Measurements from ENCODE around the gene UBE3B. TPM values are rescaled to one million over a fixed set of nuclear protein-coding genes. Genes with fewer than 3 reads are reported as not detected.
"Not testable (repeated sequence)": the region's sequence is repeated elsewhere in the genome, so short reads cannot be mapped to it uniquely, and the experiment has no call there.

Gene UBE3B
- polyA plus RNA-seq, 1 donor: 22.3 TPM

- DNase-seq (ENCODE audit: low read depth): not testable (repeated sequence)
These were observed 3.7 kb upstream of the UBE3B start for GRCh38 chr12:109473526-109474270.

GRCh38 chr12:109475121-109475520 lies 2.3 kb upstream of the UBE3B start:
- no peak for DNase-seq (ENCODE audit: low read depth)

GRCh38 chr12:109475993-109476806 lies 1.2 kb upstream of the UBE3B start:
- DNase-seq (ENCODE audit: low read depth): no peak

GRCh38 chr12:109476807-109477184 lies 638 bp upstream of the UBE3B start:
- no peak for DNase-seq (ENCODE audit: low read depth)

GRCh38 chr12:109477963-109478315 lies 505 bp downstream of the UBE3B start:
- no peak for DNase-seq (ENCODE audit: low read depth)

GRCh38 chr12:109479761-109480160 lies 2.3 kb downstream of the UBE3B start:
- no peak for DNase-seq (ENCODE audit: low read depth)

GRCh38 chr12:109480356-109480755 lies 2.9 kb downstream of the UBE3B start:
- DNase-seq (ENCODE audit: low read depth): no peak

GRCh38 chr12:109481863-109482262 lies 4.4 kb downstream of the UBE3B start:
- no peak for DNase-seq (ENCODE audit: low read depth)

GRCh38 chr12:109482491-109482890 lies 5.1 kb downstream of the UBE3B start:
- DNase-seq (ENCODE audit: low read depth): no peak

- DNase-seq (ENCODE audit: low read depth): no peak
These were observed 5.5 kb downstream of the UBE3B start for GRCh38 chr12:109482894-109483293.

- DNase-seq (ENCODE audit: low read depth): no peak
These were observed 5.9 kb downstream of the UBE3B start for GRCh38 chr12:109483346-109483745.

- no peak for DNase-seq (ENCODE audit: low read depth)
These were observed 7.8 kb downstream of the UBE3B start for GRCh38 chr12:109485201-109485600.

GRCh38 chr12:109487181-109488050 lies 10.0 kb downstream of the UBE3B start:
- DNase-seq (ENCODE audit: low read depth): no peak

- no peak for DNase-seq (ENCODE audit: low read depth)
These were observed 10.7 kb downstream of the UBE3B start for GRCh38 chr12:109488051-109488665.

- no peak for DNase-seq (ENCODE audit: low read depth)
These were observed 11.9 kb downstream of the UBE3B start for GRCh38 chr12:109489016-109489954.

- DNase-seq (ENCODE audit: low read depth): no peak
These were observed 12.6 kb downstream of the UBE3B start for GRCh38 chr12:109489955-109490565.

- no peak for DNase-seq (ENCODE audit: low read depth)
These were observed 14.2 kb downstream of the UBE3B start for GRCh38 chr12:109491671-109492070.

- no peak for DNase-seq (ENCODE audit: low read depth)
These were observed 14.9 kb downstream of the UBE3B start for GRCh38 chr12:109492371-109492770.

- DNase-seq (ENCODE audit: low read depth): no peak
These were observed 15.7 kb downstream of the UBE3B start for GRCh38 chr12:109493090-109493489.

- no peak for DNase-seq (ENCODE audit: low read depth)
These were observed 16.5 kb downstream of the UBE3B start for GRCh38 chr12:109493938-109494337.

Data from forelimb muscle (tissue), 1 donor.